Natural killer cell (primary cell): Measurements from ENCODE around the gene MZB1. TPM values are rescaled to one million over a fixed set of nuclear protein-coding genes. Genes with fewer than 3 reads are reported as not detected.

Experiments used
- ATAC-seq, 3 donors: fragments of 150-1000 bp in 2 of 3; fragments of 200-7000 bp in 1 of 3; cut with Tn5 transposase; 1 replicate in 1 of 3; 2 replicates in 2 of 3; pipeline ENCODE4 v1.10.0; 2021; ENCODE audit warnings: mild to moderate bottlenecking in 2 of 3, moderate library complexity in 2 of 3
- DNase-seq, 2 donors: peaks; one replicate each; pipeline versions ENCODE4 v3.0.0 to v3.0.0-alpha.2; 2013 to 2021; ENCODE audit warnings: mixed read lengths in 1 of 2
- H3K27ac ChIP-seq: one replicate; pipeline ENCODE4 v1.5.1; 2013; ENCODE audit warnings: mild to moderate bottlenecking, low read length
- H3K27me3 ChIP-seq: one replicate; pipeline ENCODE4 v1.6.1; 2013; ENCODE audit warnings: low read length; ENCODE audit not compliant: control insufficient read depth, insufficient read depth
- H3K36me3 ChIP-seq: one replicate; pipeline ENCODE4 v1.6.1; 2013; ENCODE audit warnings: low read length; ENCODE audit not compliant: control insufficient read depth, insufficient read depth
- H3K4me1 ChIP-seq: one replicate; pipeline ENCODE4 v1.6.1; 2013; ENCODE audit warnings: low read length; ENCODE audit not compliant: control insufficient read depth, insufficient read depth
- H3K4me3 ChIP-seq: one replicate; pipeline ENCODE4 v1.5.1; 2013; ENCODE audit warnings: low read length
- H3K9me3 ChIP-seq: one replicate; pipeline ENCODE4 v1.6.1; 2013; ENCODE audit warnings: low read length; ENCODE audit not compliant: control insufficient read depth, insufficient read depth
- H3K27ac Mint-ChIP-seq, 2 donors: one replicate each; pipeline ENCODE4 v1.8.0; 2022; ENCODE audit warnings: mild to moderate bottlenecking in 2 of 2, mixed read lengths in 2 of 2, moderate library complexity in 1 of 2
- H3K27me3 Mint-ChIP-seq, 2 donors: one replicate each; pipeline ENCODE4 v1.8.0; 2022; ENCODE audit warnings: low read depth in 2 of 2, mixed read lengths in 2 of 2
- H3K36me3 Mint-ChIP-seq: one replicate; pipeline ENCODE4 v1.8.0; 2022; ENCODE audit warnings: mixed read lengths
- H3K4me1 Mint-ChIP-seq, 2 donors: one replicate each; pipeline ENCODE4 v1.8.0; 2022; ENCODE audit warnings: mixed read lengths in 2 of 2
- H3K4me3 Mint-ChIP-seq: one replicate; pipeline ENCODE4 v1.8.0; 2022; ENCODE audit warnings: mild to moderate bottlenecking, moderate library complexity, mixed read lengths
- H3K9me3 Mint-ChIP-seq, 2 donors: one replicate each; pipeline ENCODE4 v1.8.0; 2022; ENCODE audit warnings: mixed read lengths in 2 of 2
- CTCF ChIP-seq: fragments of 200-600 bp; IDR thresholded peaks from one replicate; pipeline ENCODE4 v1.8.0; 2022; ENCODE audit warnings: antibody characterized with exemption
- WGBS: methylation state at CpG from one replicate; pipeline ENCODE4 v1.1.7; 2013; ENCODE audit warnings: missing lambda C conversion rate; ENCODE audit not compliant: insufficient coverage; 5-methylcytosine and 5-hydroxymethylcytosine counted together
- intact Hi-C: fragments of 100-400 bp; cut with micrococcal nuclease; formaldehyde crosslinking; loops from one replicate; pipeline ENCODE4 v1.14.2; 2022
- total RNA-seq, 4 donors: library from RNA; stranded (reverse); fragments of 120-200 nt in 1 of 4; gene quantifications; one replicate each; pipeline versions ENCODE4 v1.2.3 to v1.2.4, GENCODE V29; 2013 to 2022

The MZB1 gene
- total RNA-seq, 3 donors from 2014 or later (not counting 1 experiment from before 2014, with no cell fraction given), result 2.0 to 60.0 (median 2.8) TPM

- Histone ChIP-seq H3K4me1 (no peaks in the 10 kb centered on the region), H3K27me3 (no peaks in the 10 kb centered on the region), H3K4me3 (no peak overlapping the region), H3K36me3 (no peaks in the 10 kb centered on the region), H3K9me3 (no peaks in the 10 kb centered on the region), H3K27ac (no peak overlapping the region)
- WGBS, result 88% methylated on average over 13 of the region's 13 CpGs
- ATAC-seq, result no peak
- H3K9me3 Mint-ChIP-seq, result no peaks in the 10 kb centered on the region
- H3K4me1 Mint-ChIP-seq, result peaks cover 0 to 2% of the 10 kb centered on the region in 2 donors
- DNase-seq, result no peak
- H3K27me3 Mint-ChIP-seq, result no peaks in the 10 kb centered on the region
- no peak overlapping the region for H3K27ac Mint-ChIP-seq
- no peak overlapping the region for H3K4me3 Mint-ChIP-seq
- intact Hi-C loops, result no loop called here
- no peak for TF ChIP-seq CTCF
- no peaks in the 10 kb centered on the region for H3K36me3 Mint-ChIP-seq
Measured at GRCh38 chr5:139378941-139379361, 10.8 kb downstream of the MZB1 start.

GRCh38 chr5:139378101-139378825 is 11.4 kb downstream of the MZB1 start:
- Mint-ChIP-seq H3K27me3 (no peaks in the 10 kb centered on the region), H3K4me1 (peaks cover 0 to 4% of the 10 kb centered on the region in 2 donors), H3K36me3 (no peaks in the 10 kb centered on the region), H3K9me3 (no peaks in the 10 kb centered on the region), H3K27ac (no peak overlapping the region), H3K4me3 (no peak overlapping the region)
- no peak for DNase-seq
- H3K4me1 ChIP-seq, result no peaks in the 10 kb centered on the region
- TF ChIP-seq CTCF, result no peak
- intact Hi-C loops, result no loop called here
- no peak overlapping the region for H3K4me3 ChIP-seq
- no peak overlapping the region for H3K27ac ChIP-seq
- H3K9me3 ChIP-seq, result no peaks in the 10 kb centered on the region
- H3K36me3 ChIP-seq, result peaks cover 5% of the 10 kb centered on the region
- WGBS, result 93% methylated on average over 47 of the region's 47 CpGs
- H3K27me3 ChIP-seq, result no peaks in the 10 kb centered on the region
- ATAC-seq, result no peak

GRCh38 chr5:139377226-139377625 is 12.5 kb downstream of the MZB1 start:
- intact Hi-C loops, result no loop called here
- no peaks in the 10 kb centered on the region for H3K4me1 ChIP-seq
- Mint-ChIP-seq H3K9me3 (no peaks in the 10 kb centered on the region), H3K36me3 (no peaks in the 10 kb centered on the region), H3K4me1 (peaks cover 0 to 4% of the 10 kb centered on the region in 2 donors), H3K27me3 (no peaks in the 10 kb centered on the region), H3K27ac (peak overlapping the region in 1 of 2 donors; percentile 18), H3K4me3 (no peak overlapping the region)
- H3K4me3 ChIP-seq, result no peak overlapping the region
- peaks cover 7% of the 10 kb centered on the region for H3K36me3 ChIP-seq
- WGBS, result 88% methylated on average over 3 of the region's 3 CpGs
- no peaks in the 10 kb centered on the region for H3K9me3 ChIP-seq
- no peak for TF ChIP-seq CTCF
- no peaks in the 10 kb centered on the region for H3K27me3 ChIP-seq
- ATAC-seq, result no peak
- no peak for DNase-seq
- H3K27ac ChIP-seq, result no peak overlapping the region

GRCh38 chr5:139376364-139376763 is 13.3 kb downstream of the MZB1 start:
- DNase-seq (no peak), ATAC-seq (no peak)
- H3K27me3 Mint-ChIP-seq, result no peaks in the 10 kb centered on the region
- TF ChIP-seq CTCF, result no peak
- Histone ChIP-seq H3K36me3 (peaks cover 16% of the 10 kb centered on the region), H3K27me3 (no peaks in the 10 kb centered on the region), H3K4me1 (no peaks in the 10 kb centered on the region), H3K4me3 (no peak overlapping the region), H3K27ac (no peak overlapping the region), H3K9me3 (no peaks in the 10 kb centered on the region)
- no peaks in the 10 kb centered on the region for H3K36me3 Mint-ChIP-seq
- intact Hi-C loops, result no loop called here
- H3K27ac Mint-ChIP-seq, result no peak overlapping the region
- 93% methylated on average over 7 of the region's 7 CpGs for WGBS
- peaks cover 0 to 4% of the 10 kb centered on the region in 2 donors for H3K4me1 Mint-ChIP-seq
- no peak overlapping the region for H3K4me3 Mint-ChIP-seq
- H3K9me3 Mint-ChIP-seq, result no peaks in the 10 kb centered on the region
